ENCODE measurements around the gene HABP4.

Gene HABP4

DNA sequence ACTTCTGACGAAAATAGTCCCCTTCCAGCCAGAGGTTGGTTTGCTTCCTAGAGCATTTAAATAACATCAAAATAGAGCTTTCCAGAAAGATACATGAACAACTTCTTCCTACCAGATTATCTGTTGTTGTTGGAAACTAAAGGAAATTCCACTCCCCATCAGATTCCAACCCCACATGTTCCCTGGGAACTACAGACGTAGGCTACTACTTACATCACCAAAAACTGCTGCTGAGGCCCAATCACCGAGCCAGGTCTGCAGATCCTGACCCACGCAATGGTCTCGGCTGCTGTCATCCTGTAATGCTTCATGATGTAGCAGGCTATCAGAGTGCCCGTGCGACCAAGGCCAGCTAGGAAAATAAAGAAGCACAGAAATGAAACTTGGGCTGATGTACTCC, 73.4 kb downstream of the HABP4 start:
- DNase-seq (ENCODE audit: low read depth) = no peak

DNA sequence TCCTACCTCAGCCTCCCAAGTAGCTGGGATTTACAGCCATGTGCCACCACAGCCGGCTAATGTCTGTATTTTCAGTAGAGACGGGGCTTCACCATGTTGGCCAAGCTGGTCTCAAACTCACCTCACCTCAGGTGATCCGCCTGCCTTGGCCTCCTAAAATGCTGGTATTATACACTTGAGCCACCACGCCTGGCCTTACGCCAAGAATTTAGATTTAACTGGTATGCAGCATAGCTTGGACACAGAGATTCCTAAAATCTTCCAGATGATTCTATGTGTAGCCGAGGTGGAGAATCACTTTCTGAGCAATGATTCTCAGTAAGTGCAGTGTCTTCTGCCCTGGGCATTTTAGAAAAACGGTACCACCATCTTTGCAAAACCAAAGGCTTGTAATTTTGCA, 74.1 kb downstream of the HABP4 start:
- DNase-seq (ENCODE audit: low read depth) = no peak

DNA sequence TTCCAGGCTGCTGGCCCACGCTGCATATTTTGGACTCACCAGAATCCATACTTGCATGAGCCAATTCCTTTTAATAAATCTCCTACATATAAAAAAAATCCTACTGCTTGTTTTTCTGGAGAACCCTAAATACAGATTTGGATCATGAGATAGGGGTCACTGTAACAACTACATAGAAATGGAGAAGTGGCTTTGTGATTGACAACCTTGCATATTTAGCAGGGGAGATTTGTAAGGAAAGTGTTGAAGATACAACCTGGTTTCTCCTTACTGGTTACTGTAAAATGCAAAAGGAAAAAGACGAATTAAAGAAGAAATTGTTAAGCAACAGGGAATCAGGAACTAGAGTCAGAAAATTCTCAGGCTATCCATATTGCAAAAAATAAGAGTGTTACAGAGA, 74.8 kb downstream of the HABP4 start:
- no peak for DNase-seq (ENCODE audit: low read depth)

DNA sequence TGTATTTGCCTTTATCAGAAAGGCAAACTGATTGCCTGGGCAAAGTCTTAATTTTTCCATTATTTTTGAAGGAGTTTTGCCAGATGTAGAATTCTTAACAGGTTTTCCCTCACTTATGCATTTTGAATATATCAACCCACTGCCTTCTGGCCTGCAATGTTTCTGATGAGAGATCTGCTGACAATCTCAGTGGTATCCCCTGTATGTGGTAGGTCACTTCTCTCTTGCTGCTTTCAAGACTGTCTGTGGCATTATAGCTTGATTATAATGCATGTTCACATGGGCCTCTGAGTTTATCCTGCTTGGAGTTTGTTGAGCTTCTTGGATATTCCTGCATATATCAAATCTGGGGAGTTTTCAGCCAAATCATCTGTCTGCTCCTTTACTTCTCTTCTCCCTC, 82.2 kb downstream of the HABP4 start:
- no peak for DNase-seq (ENCODE audit: low read depth)

DNA sequence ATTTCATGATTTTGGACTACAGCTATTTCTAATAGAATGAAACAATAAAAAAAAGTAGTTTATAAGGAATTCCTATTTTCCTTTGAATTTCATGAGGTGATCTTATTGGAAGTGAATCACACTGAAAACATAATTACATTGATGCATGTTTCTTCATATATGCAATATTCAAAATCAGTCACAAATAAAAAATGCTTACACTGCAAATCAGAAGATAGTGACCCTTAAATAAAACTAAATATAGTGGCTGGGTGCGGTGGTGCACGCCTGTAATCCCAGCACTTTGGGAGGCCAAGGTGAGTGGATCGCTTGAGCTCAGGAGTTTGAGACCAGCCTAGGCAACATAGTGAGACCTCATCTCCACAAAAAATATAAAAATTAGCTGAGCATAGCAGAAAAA, 90.1 kb downstream of the HABP4 start:
- no peak for DNase-seq (ENCODE audit: low read depth)

All from HS-27A (cell line).